ENCODE data around the gene WNT9A.

The WNT9A gene

GRCh38 chr1:227934476-227935313 is 13.0 kb downstream of the WNT9A start:
- TF ChIP-seq PATZ1 (CRISPR knock-in tag; IDR thresholded peaks at IDR 0.05; ENCODE audit: borderline replicate concordance): no peak
- no peak for TF ChIP-seq ZFP3 (CRISPR knock-in tag; IDR thresholded peaks at IDR 0.05)
- TF ChIP-seq OSR1 (CRISPR knock-in tag; IDR thresholded peaks at IDR 0.05): no peak
- no peak for TF ChIP-seq TSHZ2 (CRISPR knock-in tag; IDR thresholded peaks at IDR 0.05)
- TF ChIP-seq, protein P1, sequence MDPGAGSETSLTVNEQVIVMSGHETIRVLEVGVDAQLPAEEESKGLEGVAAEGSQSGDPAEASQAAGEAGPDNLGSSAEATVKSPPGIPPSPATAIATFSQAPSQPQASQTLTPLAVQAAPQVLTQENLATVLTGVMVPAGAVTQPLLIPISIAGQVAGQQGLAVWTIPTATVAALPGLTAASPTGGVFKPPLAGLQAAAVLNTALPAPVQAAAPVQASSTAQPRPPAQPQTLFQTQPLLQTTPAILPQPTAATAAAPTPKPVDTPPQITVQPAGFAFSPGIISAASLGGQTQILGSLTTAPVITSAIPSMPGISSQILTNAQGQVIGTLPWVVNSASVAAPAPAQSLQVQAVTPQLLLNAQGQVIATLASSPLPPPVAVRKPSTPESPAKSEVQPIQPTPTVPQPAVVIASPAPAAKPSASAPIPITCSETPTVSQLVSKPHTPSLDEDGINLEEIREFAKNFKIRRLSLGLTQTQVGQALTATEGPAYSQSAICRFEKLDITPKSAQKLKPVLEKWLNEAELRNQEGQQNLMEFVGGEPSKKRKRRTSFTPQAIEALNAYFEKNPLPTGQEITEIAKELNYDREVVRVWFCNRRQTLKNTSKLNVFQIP (CRISPR knock-in tag; IDR thresholded peaks at IDR 0.05; ENCODE audit: borderline replicate concordance, low read depth): no peak
- no peak for TF ChIP-seq TOX (CRISPR knock-in tag; IDR thresholded peaks at IDR 0.05; ENCODE audit: borderline replicate concordance)
- TF ChIP-seq ISL1 (CRISPR knock-in tag; IDR thresholded peaks at IDR 0.05): no peak
- no peak for TF ChIP-seq ZNF565 (CRISPR knock-in tag; conservative IDR thresholded peaks at IDR 0.05; ENCODE audit: low read depth)
- TF ChIP-seq TCF4 (CRISPR knock-in tag; IDR thresholded peaks at IDR 0.05; ENCODE audit: borderline replicate concordance): no peak
- no peak for TF ChIP-seq ZNF70 (CRISPR knock-in tag; IDR thresholded peaks at IDR 0.05)
- TF ChIP-seq ARNTL (CRISPR knock-in tag; IDR thresholded peaks at IDR 0.05; ENCODE audit: borderline replicate concordance, low read depth): no peak
- TF ChIP-seq CSRNP3 (CRISPR knock-in tag; IDR thresholded peaks at IDR 0.05): no peak
- TF ChIP-seq CSDC2 (CRISPR knock-in tag; IDR thresholded peaks at IDR 0.05): no peak
- no peak for TF ChIP-seq RARB (CRISPR knock-in tag; IDR thresholded peaks at IDR 0.05)
- TF ChIP-seq CREB5 (CRISPR knock-in tag; IDR thresholded peaks at IDR 0.05; ENCODE audit: low read depth): no peak
- TF ChIP-seq BACH2 (CRISPR knock-in tag; IDR thresholded peaks at IDR 0.05; ENCODE audit: borderline replicate concordance): no peak
- TF ChIP-seq SNAI2 (CRISPR knock-in tag; IDR thresholded peaks at IDR 0.05): no peak
- TF ChIP-seq PPARA (CRISPR knock-in tag; IDR thresholded peaks at IDR 0.05; ENCODE audit: borderline replicate concordance): no peak
- ATAC-seq: no peak

DNA sequence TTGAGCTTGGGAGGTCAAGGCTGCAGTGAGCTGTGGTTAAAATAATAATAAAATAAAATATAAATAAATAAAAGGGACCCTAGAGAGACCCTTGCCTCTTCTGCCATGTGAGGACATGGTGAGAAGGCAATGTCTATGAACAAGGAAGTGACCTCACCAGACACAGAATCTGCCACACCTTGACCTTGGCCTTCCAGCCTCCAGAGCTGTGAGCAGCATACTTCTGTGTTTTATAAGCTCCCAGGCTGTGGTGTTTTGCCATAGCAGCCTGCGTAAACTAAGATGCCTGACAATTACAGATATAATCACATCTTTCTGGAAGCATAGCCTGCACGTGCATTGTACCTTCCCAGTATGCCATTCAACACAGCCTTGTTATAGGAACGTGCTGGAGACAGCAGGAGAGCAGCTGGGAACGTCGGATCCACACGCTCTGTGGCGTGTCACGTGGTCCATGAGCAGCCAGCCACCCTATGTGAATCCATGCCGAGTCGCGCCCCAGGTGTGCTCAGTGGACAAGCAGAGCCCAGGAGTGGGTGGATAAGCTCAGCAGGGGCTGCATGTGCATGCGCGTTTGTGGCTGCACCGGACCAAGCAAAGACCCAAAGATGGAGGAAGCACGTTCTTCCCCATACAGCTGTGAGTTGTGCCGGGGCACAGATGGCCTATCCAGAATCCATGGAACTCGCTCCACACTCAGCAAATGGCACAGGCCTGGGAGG is 17.8 kb downstream of the WNT9A start:
- no peak for ATAC-seq
- TF ChIP-seq CSRNP3 (CRISPR knock-in tag; IDR thresholded peaks at IDR 0.05): no peak
- TF ChIP-seq TCF4 (CRISPR knock-in tag; IDR thresholded peaks at IDR 0.05; ENCODE audit: borderline replicate concordance): no peak
- TF ChIP-seq RARB (CRISPR knock-in tag; IDR thresholded peaks at IDR 0.05): no peak
- TF ChIP-seq GLIS3 (CRISPR knock-in tag; IDR thresholded peaks at IDR 0.05): no peak
- TF ChIP-seq ARNTL (CRISPR knock-in tag; IDR thresholded peaks at IDR 0.05; ENCODE audit: borderline replicate concordance, low read depth): no peak
- TF ChIP-seq ZNF8 (CRISPR knock-in tag; IDR thresholded peaks at IDR 0.05): no peak
- no peak for TF ChIP-seq SNAI2 (CRISPR knock-in tag; IDR thresholded peaks at IDR 0.05)
- no peak for TF ChIP-seq ZFP30 (CRISPR knock-in tag; IDR thresholded peaks at IDR 0.05)
- no peak for TF ChIP-seq ZFP3 (CRISPR knock-in tag; IDR thresholded peaks at IDR 0.05)
- TF ChIP-seq ZNF70 (CRISPR knock-in tag; IDR thresholded peaks at IDR 0.05): no peak
- no peak for TF ChIP-seq BACH2 (CRISPR knock-in tag; IDR thresholded peaks at IDR 0.05; ENCODE audit: borderline replicate concordance)
- no peak for TF ChIP-seq ISL1 (CRISPR knock-in tag; IDR thresholded peaks at IDR 0.05)
- TF ChIP-seq OSR1 (CRISPR knock-in tag; IDR thresholded peaks at IDR 0.05): no peak
- no peak for TF ChIP-seq PPARA (CRISPR knock-in tag; IDR thresholded peaks at IDR 0.05; ENCODE audit: borderline replicate concordance)
- no peak for TF ChIP-seq CSDC2 (CRISPR knock-in tag; IDR thresholded peaks at IDR 0.05)
- no peak for TF ChIP-seq ESRRG (CRISPR knock-in tag; IDR thresholded peaks at IDR 0.05)
- TF ChIP-seq PATZ1 (CRISPR knock-in tag; IDR thresholded peaks at IDR 0.05; ENCODE audit: borderline replicate concordance): no peak
